ENCODE measurements around the gene PRIMA1.
A peak's percentile ranks its signal among the peaks of the same experiment; 100 is the strongest.
"Not testable (repeated sequence)": the region's sequence is repeated elsewhere in the genome, so short reads cannot be mapped to it uniquely, and the experiment has no call there.

The PRIMA1 gene, protein sequence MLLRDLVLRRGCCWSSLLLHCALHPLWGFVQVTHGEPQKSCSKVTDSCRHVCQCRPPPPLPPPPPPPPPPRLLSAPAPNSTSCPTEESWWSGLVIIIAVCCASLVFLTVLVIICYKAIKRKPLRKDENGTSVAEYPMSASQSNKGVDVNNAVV

DNA sequence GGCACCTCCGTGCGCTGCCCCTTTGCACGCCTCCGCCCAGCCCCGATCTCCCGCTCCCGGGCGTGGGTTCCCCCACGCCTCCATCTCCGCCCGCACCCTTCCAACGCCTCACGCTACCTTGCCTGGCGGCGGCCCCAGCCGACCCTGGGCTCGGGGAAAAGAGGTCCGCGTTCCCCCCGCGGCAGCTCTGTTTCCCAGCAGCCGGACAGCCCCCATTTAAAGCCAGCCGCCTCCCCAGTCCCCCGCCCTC is at the start of gene PRIMA1:
Gene PRIMA1, minus strand, starts transcription at position 193 of the 250 bp plus-strand sequence. CDS start 767 bp downstream, outside the sequence.
- H3K27me3 Mint-ChIP-seq = peaks cover 41% of the 10 kb centered on the region
- H3K4me1 Mint-ChIP-seq = no peaks in the 10 kb centered on the region
- H3K4me3 Mint-ChIP-seq = no peak within 1 kb of the TSS
- no peaks in the 10 kb centered on the region for H3K9me3 Mint-ChIP-seq
- no peaks in the 10 kb centered on the region for H3K36me3 Mint-ChIP-seq
- H3K27ac Mint-ChIP-seq = no peak within 1 kb of the TSS

DNA sequence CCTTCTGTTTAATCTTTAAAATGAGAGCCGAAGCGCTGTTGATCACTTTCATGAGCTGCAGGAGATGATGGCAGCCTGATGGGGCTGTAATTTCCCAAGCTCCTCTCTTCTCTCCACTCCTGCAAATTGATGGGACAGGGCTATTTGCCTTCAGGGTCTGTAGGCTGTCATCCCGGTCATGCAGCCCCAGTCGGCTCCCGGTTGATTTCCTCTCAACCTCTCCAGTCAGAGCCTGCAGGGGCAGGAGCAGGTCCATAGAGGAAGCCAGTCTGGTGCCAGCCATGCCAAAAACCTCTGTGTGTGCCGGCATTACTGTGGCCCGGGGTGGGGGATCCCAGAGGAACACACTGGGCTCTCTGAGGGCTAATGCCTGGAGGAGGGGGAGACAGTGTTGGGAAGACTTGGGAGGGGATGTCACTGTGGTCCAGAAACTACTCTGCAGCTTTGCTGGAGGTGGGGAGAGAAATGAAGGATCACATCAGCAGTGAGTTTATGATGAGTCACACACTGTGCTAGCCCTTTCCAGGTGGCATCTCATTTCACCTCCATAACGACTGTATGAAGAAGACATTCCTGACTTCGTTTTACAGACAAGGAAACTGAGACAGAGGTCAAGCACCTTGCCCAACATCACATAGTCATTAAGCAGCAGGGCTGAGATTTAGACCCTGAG is 46.5 kb upstream of the PRIMA1 start:
- peaks cover 20% of the 10 kb centered on the region for H3K27me3 Mint-ChIP-seq
- H3K9me3 Mint-ChIP-seq = peaks cover 5% of the 10 kb centered on the region
- H3K36me3 Mint-ChIP-seq = no peaks in the 10 kb centered on the region
- peak overlapping the region; percentile 46 for H3K27ac Mint-ChIP-seq
- H3K4me3 Mint-ChIP-seq = no peak overlapping the region
- H3K4me1 Mint-ChIP-seq = peaks cover 4% of the 10 kb centered on the region

DNA sequence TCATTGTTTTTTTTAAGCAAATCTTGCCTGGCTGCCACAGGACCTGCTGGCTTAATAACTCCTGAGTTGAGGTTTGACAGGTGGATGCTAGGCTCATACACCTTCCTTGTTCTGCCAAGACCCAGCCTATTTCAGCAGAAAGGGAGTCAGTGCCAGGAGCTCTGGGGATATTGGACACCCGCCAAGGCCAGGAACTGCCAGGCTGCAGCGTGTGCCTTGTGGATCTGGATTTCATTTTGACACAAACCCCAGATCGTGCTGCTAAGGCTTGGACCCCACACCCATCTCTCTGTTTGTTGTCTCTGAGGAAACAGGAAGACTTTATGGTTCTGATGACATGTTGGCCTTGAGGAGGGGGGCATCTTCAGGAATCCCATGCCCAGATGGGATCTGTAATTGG is 44.4 kb upstream of the PRIMA1 start:
- Mint-ChIP-seq H3K4me1 (no peaks in the 10 kb centered on the region), H3K27ac (no peak overlapping the region), H3K9me3 (peaks cover 5% of the 10 kb centered on the region), H3K27me3 (peaks cover 15% of the 10 kb centered on the region), H3K4me3 (no peak overlapping the region), H3K36me3 (no peaks in the 10 kb centered on the region)

DNA sequence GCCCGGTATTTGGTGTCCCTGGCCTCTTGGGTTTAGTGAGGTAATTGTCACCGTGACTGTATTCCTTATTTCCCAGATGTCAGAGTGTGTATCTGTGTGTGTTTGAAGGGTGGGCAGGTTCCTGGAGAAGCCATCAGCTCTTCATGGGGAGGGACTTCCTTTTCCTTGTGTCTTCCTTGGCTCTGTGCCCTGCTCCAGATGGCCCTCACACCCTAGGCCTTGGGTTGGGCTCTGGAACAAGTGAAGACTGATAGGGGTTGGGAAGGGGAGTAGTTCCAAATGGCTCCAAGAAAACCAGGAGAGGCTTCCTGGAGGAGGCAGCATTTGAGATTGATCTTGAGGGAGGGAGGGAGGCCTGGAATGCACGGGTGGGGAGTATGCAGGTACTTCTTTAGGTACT is 43.8 kb upstream of the PRIMA1 start:
- Mint-ChIP-seq H3K27me3 (peaks cover 15% of the 10 kb centered on the region), H3K27ac (no peak overlapping the region), H3K36me3 (no peaks in the 10 kb centered on the region), H3K4me1 (no peaks in the 10 kb centered on the region), H3K4me3 (no peak overlapping the region), H3K9me3 (peaks cover 5% of the 10 kb centered on the region)

DNA sequence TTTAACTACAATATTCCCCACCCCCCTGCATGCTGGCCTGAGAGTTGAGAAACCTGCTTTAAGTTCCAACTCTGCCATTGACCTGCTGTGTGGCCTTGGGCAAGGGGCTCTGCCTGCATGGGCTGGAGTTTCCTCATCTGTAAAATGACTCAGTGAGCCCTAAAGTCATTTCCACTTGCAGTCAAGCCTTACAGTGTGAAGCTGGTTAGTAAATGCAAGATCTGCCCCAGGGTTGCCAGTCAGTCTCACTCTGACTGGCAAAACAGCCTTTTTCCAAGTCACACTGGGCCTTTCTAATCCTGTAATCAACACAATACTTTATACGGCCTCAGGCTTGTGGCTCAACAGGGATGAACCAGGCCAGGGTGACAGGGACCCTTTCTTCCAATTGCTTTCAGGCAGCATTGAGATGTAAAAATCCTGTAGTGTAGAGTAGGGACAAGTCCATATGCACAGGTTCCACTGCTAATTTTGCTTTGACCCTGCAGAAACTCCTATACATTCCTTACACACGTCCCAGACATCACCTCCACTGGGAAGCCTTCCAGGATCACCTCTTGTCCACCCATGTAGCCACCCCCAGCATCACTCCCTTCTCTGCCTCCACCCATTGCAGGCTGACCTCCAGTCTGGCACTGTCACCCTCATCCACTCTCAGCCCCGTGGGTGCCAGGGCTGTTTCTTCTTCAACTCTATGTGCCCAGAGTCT is 42.6 kb upstream of the PRIMA1 start:
- H3K27ac Mint-ChIP-seq = no peak overlapping the region
- peaks cover 2% of the 10 kb centered on the region for H3K9me3 Mint-ChIP-seq
- H3K27me3 Mint-ChIP-seq = peaks cover 14% of the 10 kb centered on the region
- H3K36me3 Mint-ChIP-seq = no peaks in the 10 kb centered on the region
- H3K4me3 Mint-ChIP-seq = no peak overlapping the region
- H3K4me1 Mint-ChIP-seq = no peaks in the 10 kb centered on the region

DNA sequence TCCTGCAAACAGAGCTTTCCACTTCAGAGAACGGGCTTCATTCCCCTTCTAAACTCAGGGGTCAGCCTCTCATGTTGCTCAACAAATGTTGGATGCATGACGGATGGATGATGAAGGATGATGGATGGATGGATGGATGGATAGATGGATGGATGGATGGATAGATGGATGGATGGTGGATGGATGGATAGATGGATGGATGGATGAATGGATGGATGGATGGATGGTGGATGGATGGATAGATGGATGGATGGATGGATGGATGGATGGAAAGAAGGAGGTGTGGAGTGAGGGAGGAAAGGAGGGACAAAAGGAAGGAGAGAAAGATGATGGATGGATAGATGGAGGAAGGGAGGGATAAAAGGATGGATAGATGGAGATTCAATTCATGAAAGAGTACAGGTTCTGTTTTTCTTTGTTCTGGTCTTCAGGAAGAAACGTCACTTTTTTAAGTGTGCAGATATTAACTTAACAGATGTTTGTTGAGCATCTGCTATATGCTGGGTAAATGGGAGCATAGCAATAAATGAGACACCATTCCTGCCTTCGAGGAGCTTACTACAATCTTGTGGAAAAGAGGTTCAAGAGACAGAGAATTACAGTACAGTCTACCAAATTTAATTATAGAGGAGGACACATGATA is 41.7 kb upstream of the PRIMA1 start:
- H3K27ac Mint-ChIP-seq = no peak overlapping the region

DNA sequence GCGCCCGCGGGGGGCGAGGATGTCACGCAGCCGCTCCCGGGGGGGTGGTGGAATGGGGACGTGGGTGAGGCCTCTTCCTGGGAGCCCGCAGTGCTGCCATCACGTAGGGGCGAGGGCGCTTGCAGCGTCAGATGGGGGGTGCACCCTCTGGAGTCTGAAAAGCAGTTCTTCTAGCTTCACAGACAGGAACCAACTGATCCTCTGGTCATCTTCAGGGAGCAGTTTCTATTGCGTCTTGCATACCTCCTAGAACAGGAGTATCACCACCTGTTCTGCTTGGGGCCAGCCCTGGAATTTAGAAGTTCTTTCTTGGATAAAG is 36.9 kb upstream of the PRIMA1 start:
- Mint-ChIP-seq H3K4me1 (no peaks in the 10 kb centered on the region), H3K9me3 (no peaks in the 10 kb centered on the region), H3K4me3 (no peak overlapping the region), H3K36me3 (no peaks in the 10 kb centered on the region), H3K27ac (no peak overlapping the region), H3K27me3 (peaks cover 12% of the 10 kb centered on the region)

More for the DNA sequence above, 41.7 kb upstream of the PRIMA1 start:
- Mint-ChIP-seq H3K36me3 (no peaks in the 10 kb centered on the region), H3K9me3 (no peaks in the 10 kb centered on the region), H3K27me3 (peaks cover 18% of the 10 kb centered on the region), H3K4me1 (no peaks in the 10 kb centered on the region), H3K4me3 (no peak overlapping the region)

DNA sequence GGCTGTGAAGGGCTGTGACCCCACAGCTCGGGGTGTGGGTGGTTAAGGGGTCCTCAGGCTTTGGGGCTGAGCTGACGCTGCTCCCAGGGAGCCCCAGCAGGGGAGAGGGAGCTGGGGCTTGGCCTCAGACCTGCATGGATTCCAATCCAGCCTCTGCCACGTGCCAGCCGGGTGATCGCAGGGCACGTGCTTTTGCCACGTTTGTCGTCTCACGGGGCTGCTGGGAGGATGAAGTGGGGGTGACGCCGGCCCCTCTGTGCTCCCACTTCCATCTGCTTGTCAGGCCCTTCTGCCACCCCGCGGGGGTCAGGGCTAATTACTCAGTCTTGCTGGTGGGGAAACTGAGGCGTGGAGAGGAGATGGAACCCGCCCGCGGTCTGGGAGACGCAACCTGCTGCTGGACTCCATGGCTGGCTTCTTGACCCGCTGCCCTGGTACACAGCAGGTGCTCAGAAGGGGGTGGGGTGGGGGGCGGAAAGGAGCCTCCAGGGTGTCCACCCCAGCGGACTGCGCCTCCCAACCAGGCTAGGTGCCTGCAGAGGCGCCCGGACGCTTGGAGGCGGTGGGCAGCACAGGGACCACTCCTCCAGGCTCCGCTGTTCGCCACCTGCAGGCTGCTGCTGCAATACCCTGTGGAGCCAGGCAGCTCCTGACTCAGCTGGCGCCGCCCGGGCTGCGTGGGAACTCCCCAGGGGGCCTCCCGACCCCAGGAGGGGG is 36.4 kb upstream of the PRIMA1 start:
- Mint-ChIP-seq H3K27ac (no peak overlapping the region), H3K36me3 (no peaks in the 10 kb centered on the region), H3K4me3 (no peak overlapping the region), H3K9me3 (no peaks in the 10 kb centered on the region), H3K4me1 (no peaks in the 10 kb centered on the region), H3K27me3 (peaks cover 12% of the 10 kb centered on the region)

DNA sequence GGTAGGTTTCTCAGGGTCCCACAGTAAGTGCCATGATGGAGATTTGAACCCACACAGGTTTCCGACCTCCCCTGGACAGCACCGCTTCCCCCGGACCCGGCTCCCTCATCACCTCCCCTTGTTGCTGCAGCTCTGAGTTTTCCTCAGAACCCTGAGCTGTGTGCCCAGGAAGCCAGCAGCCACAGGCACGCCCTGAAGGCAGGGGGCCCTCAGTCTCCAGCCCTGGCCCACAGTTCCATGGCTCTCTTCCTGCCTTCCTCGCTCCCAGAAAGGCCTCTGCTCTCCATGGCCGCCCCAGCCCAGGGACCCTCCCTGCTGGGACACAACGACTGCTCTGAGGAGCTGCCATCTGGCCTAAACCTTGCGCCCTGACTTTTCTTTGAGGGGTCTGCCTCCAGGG is 35.8 kb upstream of the PRIMA1 start:
- no peaks in the 10 kb centered on the region for H3K4me1 Mint-ChIP-seq
- no peaks in the 10 kb centered on the region for H3K9me3 Mint-ChIP-seq
- no peak overlapping the region for H3K27ac Mint-ChIP-seq
- peaks cover 11% of the 10 kb centered on the region for H3K27me3 Mint-ChIP-seq
- no peak overlapping the region for H3K4me3 Mint-ChIP-seq
- H3K36me3 Mint-ChIP-seq = no peaks in the 10 kb centered on the region

DNA sequence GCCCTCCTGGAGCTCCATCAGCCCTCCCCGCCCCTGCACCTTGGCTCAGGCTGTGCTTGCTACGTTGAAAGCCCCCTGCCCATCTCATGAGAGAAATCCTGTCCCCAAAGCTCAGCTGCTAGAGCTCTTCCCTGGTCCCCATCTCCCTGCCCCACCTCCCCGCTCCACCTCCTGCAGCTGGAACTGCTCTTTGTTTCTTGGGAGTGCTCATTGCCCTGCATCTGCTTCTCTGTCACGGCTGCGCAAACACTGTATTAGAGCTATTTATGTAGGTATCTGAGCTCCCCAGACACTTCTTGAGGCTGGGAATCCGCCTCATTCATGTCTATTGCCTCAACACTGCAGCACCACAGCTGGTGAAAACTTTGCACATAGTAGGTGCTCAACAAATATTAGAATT is 32.8 kb upstream of the PRIMA1 start:
- H3K36me3 Mint-ChIP-seq = no peaks in the 10 kb centered on the region
- H3K27ac Mint-ChIP-seq = no peak overlapping the region
- H3K4me1 Mint-ChIP-seq = no peaks in the 10 kb centered on the region
- H3K4me3 Mint-ChIP-seq = no peak overlapping the region
- H3K27me3 Mint-ChIP-seq = peaks cover 10% of the 10 kb centered on the region
- H3K9me3 Mint-ChIP-seq = no peaks in the 10 kb centered on the region

DNA sequence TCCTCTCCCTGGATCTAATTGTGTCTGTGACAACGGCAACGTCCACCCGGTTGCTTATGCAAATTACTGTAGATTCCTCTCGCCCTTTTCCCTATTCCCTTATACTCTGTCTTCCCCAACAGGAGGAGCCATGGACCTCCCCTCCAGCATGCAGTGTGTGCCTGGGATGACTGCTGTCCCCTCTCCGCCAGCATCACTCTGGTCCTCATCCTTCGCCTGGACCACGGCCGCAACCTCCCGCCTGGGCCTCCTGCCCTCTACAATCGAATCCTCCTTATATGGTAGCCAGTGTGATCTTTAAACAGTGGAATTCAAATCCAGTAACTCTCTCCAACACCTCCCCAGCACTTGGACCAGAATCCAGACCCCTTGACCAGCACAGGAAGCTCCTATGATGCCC is 30.6 kb upstream of the PRIMA1 start:
- Mint-ChIP-seq H3K9me3 (peaks cover 7% of the 10 kb centered on the region), H3K4me3 (no peak overlapping the region), H3K36me3 (no peaks in the 10 kb centered on the region), H3K27ac (no peak overlapping the region), H3K27me3 (peaks cover 5% of the 10 kb centered on the region), H3K4me1 (no peaks in the 10 kb centered on the region)

DNA sequence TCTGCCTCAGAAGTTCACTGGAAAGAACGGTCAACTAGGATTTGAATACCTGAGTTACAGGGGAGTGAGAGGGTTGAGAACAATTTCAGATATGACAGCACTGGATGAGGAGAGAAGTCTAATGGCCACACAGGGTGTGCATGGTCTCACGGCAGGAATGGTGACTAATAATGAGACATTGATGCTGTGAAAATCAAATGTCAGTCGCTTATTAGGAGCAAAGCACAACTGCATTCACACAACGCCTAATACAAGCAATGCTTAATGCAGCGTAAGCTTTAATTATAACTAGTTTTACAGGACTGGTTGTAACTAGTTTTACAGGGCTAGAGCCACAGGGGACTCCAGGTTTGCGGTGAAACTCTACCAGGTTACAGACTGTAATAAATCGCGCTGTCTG is 23.4 kb upstream of the PRIMA1 start:
- Mint-ChIP-seq H3K27me3 (peaks cover 4% of the 10 kb centered on the region), H3K9me3 (peaks cover 7% of the 10 kb centered on the region), H3K27ac (no peak overlapping the region), H3K4me3 (no peak overlapping the region), H3K4me1 (no peaks in the 10 kb centered on the region), H3K36me3 (no peaks in the 10 kb centered on the region)

DNA sequence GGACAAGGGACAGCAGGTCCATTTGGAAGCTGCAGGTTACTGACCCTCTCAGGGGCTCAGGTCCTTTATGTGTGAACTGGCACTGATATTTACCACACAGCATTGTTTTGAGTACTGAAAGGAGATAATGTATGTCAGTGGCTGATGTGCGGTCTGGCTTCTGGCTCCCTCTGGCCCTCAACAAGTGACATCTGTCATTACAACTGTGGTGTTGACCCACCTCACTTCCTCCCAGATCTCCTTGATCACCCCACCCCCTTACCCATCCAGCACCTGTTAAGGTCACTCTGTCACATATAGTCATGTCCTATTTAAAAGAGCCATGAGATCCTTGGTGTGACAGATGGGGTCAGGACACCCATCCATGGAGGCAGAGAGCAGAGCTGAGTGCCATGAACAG is 22.7 kb upstream of the PRIMA1 start:
- Mint-ChIP-seq H3K36me3 (no peaks in the 10 kb centered on the region), H3K4me1 (no peaks in the 10 kb centered on the region), H3K9me3 (peaks cover 7% of the 10 kb centered on the region), H3K27me3 (peaks cover 4% of the 10 kb centered on the region), H3K4me3 (no peak overlapping the region), H3K27ac (no peak overlapping the region)

DNA sequence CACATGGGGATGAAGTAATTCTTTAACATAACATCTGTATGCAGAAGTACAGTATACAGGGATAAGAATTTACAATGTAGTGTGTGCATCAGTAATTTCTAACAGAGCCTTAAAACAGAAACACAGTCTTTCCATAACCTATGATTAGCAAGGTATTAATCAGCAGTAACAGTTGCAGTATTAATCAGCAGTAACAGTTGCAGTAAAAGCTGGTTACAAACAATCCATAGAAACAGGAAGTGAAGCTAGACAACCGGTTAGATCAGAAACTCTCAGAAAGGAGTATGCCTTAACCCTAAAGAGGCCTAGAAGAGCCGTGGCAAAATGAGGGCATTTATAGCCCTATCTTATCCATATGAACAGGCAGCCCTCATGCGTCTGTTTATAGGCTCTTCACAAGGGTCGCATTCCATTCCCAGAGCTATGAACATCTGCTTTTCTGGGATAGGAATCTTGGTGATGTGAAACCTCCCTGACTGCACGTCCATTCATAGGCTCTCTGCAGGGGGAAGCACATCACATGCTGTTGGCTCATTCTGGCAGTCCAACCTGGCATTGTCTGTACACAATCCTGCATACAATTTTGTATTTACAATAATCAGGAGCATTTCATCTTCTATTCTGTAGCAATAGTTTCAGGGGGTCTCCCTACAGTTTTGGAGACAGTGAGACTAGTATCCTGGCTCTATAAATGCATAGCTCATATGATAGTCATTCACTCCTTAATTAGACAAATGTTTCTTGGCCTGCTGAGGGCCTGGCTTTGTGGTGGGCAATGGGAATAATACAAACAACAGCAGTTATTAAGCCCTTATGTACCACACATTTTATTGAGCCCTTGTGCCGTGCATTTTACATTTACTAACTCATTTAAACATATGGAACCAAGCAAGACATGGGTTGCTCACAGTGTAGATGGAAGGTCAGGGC is 21.5 kb upstream of the PRIMA1 start:
- H3K4me3 Mint-ChIP-seq, H3K27ac Mint-ChIP-seq, H3K9me3 Mint-ChIP-seq, H3K36me3 Mint-ChIP-seq, H3K4me1 Mint-ChIP-seq, H3K27me3 Mint-ChIP-seq: not testable (repeated sequence)

DNA sequence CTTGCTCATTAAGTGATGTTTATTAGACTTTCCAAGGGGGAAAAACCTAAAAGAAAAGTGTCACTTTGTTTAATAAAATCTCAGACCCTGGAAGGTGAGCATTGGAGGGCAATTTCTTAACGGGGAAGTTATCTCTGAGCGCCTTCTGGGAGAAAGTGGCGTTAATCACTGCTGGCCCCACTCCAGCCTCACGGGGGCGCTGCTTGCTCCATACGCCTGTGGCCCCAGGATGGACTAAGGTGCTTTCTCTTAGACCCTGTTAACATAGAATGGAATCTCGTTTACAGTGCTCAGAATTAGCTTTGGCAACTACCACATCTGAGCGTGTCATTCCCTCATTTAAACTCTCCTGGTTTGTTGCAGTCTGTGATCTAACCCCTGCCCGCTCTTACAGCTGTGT is 16.4 kb upstream of the PRIMA1 start:
- Mint-ChIP-seq H3K9me3 (no peaks in the 10 kb centered on the region), H3K36me3 (no peaks in the 10 kb centered on the region), H3K27ac (no peak overlapping the region), H3K27me3 (peaks cover 1% of the 10 kb centered on the region), H3K4me1 (no peaks in the 10 kb centered on the region), H3K4me3 (no peak overlapping the region)
